ENCODE data around the gene PTPN14.

The PTPN14 gene

GRCh38 chr1:214380986-214381695 lies 170.3 kb downstream of the PTPN14 start:
- DNase-seq (ENCODE audit: low read depth in 1 of 2, low spot score in 1 of 2), result no peak
- Histone ChIP-seq H3K27ac (replicated peaks) (no peak overlapping the region), H3K4me3 (replicated peaks; ENCODE audit: insufficient read depth, low read length) (no peak overlapping the region), H3K27me3 (ENCODE audit: insufficient read depth, poor library complexity, severe bottlenecking) (no peaks in the 10 kb centered on the region)
- TF ChIP-seq GABPA (IDR thresholded peaks at IDR 0.05; ENCODE audit: low read depth), result no peak
- TF ChIP-seq CTCF (IDR thresholded peaks at IDR 0.05; ENCODE audit: insufficient read depth, low read length), result no peak
- TF ChIP-seq POLR2AphosphoS5 (IDR thresholded peaks at IDR 0.05; ENCODE audit: low read depth), result no peak
- no peak for TF ChIP-seq SPI1 (IDR thresholded peaks at IDR 0.05; ENCODE audit: borderline replicate concordance, low read depth)
- TF ChIP-seq REST (IDR thresholded peaks at IDR 0.05; ENCODE audit: insufficient replicate concordance, low read depth), result no peak

GRCh38 chr1:214380396-214380795 lies 171.0 kb downstream of the PTPN14 start:
- no peak for TF ChIP-seq POLR2AphosphoS5 (IDR thresholded peaks at IDR 0.05; ENCODE audit: low read depth)
- TF ChIP-seq GABPA (IDR thresholded peaks at IDR 0.05; ENCODE audit: low read depth), result no peak
- no peak for TF ChIP-seq SPI1 (IDR thresholded peaks at IDR 0.05; ENCODE audit: borderline replicate concordance, low read depth)
- TF ChIP-seq REST (IDR thresholded peaks at IDR 0.05; ENCODE audit: insufficient replicate concordance, low read depth), result no peak

GRCh38 chr1:214379236-214379970 lies 172.0 kb downstream of the PTPN14 start:
- TF ChIP-seq REST (IDR thresholded peaks at IDR 0.05; ENCODE audit: insufficient replicate concordance, low read depth) (no peak), GABPA (IDR thresholded peaks at IDR 0.05; ENCODE audit: low read depth) (no peak), CTCF (IDR thresholded peaks at IDR 0.05; ENCODE audit: insufficient read depth, low read length) (no peak), SPI1 (IDR thresholded peaks at IDR 0.05; ENCODE audit: borderline replicate concordance, low read depth) (no peak)
- H3K27me3 ChIP-seq (ENCODE audit: insufficient read depth, poor library complexity, severe bottlenecking), result no peaks in the 10 kb centered on the region
- no peak for DNase-seq (ENCODE audit: low read depth in 1 of 2, low spot score in 1 of 2)
- H3K4me3 ChIP-seq (replicated peaks; ENCODE audit: insufficient read depth, low read length), result no peak overlapping the region
- H3K27ac ChIP-seq (replicated peaks), result no peak overlapping the region

More at GRCh38 chr1:214380396-214380795, 171.0 kb downstream of the PTPN14 start:
- no peak overlapping the region for H3K4me3 ChIP-seq (replicated peaks; ENCODE audit: insufficient read depth, low read length)
- no peak overlapping the region for H3K27ac ChIP-seq (replicated peaks)
- no peak for DNase-seq (ENCODE audit: low read depth in 1 of 2, low spot score in 1 of 2)
- no peaks in the 10 kb centered on the region for H3K27me3 ChIP-seq (ENCODE audit: insufficient read depth, poor library complexity, severe bottlenecking)
